Parathyroid adenoma (tissue), 2 donors: ENCODE measurements around the gene LYRM2.

Source experiments
- H2AFZ ChIP-seq: fragments of 300-600 bp; sonication (generic); one replicate; pipeline ENCODE4 v1.7.0; 2017; ENCODE audit warnings: antibody characterized with exemption, mild to moderate bottlenecking
- H3K27ac ChIP-seq: fragments of 300-600 bp; sonication (generic); one replicate; pipeline ENCODE4 v1.7.0; 2017
- H3K27me3 ChIP-seq: fragments of 300-600 bp; sonication (generic); one replicate; pipeline ENCODE4 v1.7.0; 2017; ENCODE audit warnings: low read length; ENCODE audit not compliant: control insufficient read depth, insufficient read depth
- H3K36me3 ChIP-seq: fragments of 300-600 bp; sonication (generic); one replicate; pipeline ENCODE4 v1.7.0; 2017; ENCODE audit warnings: low read length; ENCODE audit not compliant: control insufficient read depth, insufficient read depth
- H3K4me1 ChIP-seq: fragments of 300-600 bp; sonication (generic); one replicate; pipeline ENCODE4 v1.7.0; 2017; ENCODE audit warnings: control low read depth
- H3K4me2 ChIP-seq: fragments of 300-600 bp; sonication (generic); one replicate; pipeline ENCODE4 v1.7.0; 2017; ENCODE audit warnings: low read length
- H3K4me3 ChIP-seq: fragments of 300-600 bp; sonication (generic); one replicate; pipeline ENCODE4 v1.7.0; 2017; ENCODE audit warnings: low read depth, low read length
- H3K79me2 ChIP-seq: fragments of 300-600 bp; sonication (generic); one replicate; pipeline ENCODE4 v1.7.0; 2017; ENCODE audit warnings: control low read depth
- H3K9ac ChIP-seq: fragments of 300-600 bp; sonication (generic); one replicate; pipeline ENCODE4 v1.7.0; 2017; ENCODE audit warnings: mild to moderate bottlenecking
- H3K9me3 ChIP-seq: fragments of 300-600 bp; sonication (generic); one replicate; pipeline ENCODE4 v1.7.0; 2017; ENCODE audit warnings: low read length; ENCODE audit not compliant: control insufficient read depth
- TF ChIP-seq, protein P1 (sequence below): fragments of 300-600 bp; sonication (generic); IDR thresholded peaks from one replicate; pipeline ENCODE4 v1.7.0; 2017; ENCODE audit warnings: antibody characterized with exemption, mild to moderate bottlenecking
- donor health status: primary hyperparathyroidism.

LYRM2 gene

DNA sequence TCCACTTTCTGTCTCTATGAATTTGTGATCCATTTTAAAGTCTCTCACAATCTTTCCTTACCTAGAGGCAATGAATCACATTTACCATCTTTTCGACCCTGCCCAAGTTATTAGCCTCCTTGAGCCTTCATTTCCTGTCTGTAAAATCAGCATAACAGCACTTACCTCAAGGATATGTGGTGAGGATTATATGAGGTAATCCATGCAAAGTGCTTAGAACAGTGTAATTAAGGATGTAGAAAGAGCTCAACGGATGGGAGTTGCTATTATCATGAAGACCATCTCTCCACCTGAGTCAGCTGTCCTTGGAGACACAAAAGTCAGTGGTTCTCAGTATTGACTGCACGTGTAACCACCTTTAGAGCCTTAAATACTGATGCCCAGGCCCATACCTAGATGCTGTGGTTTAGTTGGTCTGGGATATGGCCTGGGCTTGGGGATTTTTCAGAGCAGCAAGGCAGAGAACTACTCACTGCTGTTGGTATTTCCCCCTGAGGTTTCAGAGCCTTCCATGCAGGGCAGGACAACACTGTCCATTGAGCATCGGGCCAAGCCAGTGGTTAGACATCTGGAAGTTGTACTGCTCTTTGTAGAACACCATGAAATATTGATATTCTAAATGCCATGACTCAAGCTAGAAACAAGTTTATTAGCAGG lies 55.8 kb downstream of the LYRM2 start:
- Histone ChIP-seq H3K4me2 (no peak overlapping the region), H3K4me1 (no peaks in the 10 kb centered on the region), H3K27ac (no peak overlapping the region), H2AFZ (no peak overlapping the region), H3K36me3 (no peaks in the 10 kb centered on the region), H3K79me2 (no peaks in the 10 kb centered on the region), H3K9me3 (no peaks in the 10 kb centered on the region), H3K27me3 (no peaks in the 10 kb centered on the region), H3K4me3 (no peak overlapping the region), H3K9ac (no peak overlapping the region)
- TF ChIP-seq, protein P1, sequence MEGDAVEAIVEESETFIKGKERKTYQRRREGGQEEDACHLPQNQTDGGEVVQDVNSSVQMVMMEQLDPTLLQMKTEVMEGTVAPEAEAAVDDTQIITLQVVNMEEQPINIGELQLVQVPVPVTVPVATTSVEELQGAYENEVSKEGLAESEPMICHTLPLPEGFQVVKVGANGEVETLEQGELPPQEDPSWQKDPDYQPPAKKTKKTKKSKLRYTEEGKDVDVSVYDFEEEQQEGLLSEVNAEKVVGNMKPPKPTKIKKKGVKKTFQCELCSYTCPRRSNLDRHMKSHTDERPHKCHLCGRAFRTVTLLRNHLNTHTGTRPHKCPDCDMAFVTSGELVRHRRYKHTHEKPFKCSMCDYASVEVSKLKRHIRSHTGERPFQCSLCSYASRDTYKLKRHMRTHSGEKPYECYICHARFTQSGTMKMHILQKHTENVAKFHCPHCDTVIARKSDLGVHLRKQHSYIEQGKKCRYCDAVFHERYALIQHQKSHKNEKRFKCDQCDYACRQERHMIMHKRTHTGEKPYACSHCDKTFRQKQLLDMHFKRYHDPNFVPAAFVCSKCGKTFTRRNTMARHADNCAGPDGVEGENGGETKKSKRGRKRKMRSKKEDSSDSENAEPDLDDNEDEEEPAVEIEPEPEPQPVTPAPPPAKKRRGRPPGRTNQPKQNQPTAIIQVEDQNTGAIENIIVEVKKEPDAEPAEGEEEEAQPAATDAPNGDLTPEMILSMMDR = no peak

DNA sequence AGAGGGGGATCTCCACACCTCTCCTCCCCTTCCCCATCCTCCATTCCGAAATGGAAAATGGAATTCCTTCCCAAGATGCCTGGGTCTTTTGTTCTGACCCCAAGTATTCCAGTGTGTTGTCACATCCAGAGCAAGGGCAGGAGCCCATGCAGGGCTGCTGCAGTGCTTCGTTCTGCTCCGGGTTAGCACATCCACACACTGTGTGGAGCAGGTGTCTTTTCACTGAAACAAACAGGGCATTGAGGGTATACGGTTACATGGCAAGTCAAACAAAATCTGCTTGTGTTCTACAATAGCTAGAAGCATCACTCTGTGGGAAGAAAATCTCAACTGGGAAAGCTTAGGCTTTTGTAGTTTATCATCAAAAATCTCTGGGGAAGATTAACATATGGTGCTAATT lies 56.9 kb downstream of the LYRM2 start:
- TF ChIP-seq, protein P1 = no peak

DNA sequence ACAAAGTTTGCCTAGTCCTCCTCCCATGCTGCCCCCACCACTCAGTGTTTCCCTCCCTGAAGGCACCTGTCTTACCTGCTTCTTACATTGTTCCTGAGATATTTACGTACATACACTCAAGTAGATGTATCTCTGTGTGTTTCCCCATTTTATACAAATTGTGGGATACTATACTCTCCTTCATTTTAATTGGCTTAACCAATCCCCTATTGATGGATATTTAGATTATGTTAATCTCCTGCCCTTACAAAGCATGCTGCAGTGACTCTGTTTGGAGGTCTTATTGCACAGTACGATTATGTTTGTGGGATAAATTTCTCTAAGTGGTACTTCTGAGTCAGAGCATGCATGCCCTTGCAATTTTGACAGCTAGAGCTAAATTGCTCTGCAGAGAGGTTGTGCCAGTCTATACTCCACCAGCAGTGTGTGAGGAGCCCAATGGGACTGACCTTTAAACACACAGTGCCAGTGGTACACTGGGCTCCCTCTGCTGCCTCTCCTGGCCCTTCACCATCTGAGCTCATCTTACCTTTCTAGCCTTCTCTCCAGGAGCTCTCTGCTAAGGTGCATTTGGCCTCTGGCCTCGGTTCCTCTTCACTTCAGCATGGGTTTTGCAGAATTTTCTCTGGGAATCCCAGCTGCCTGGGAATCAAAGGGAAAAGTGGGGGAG lies 57.4 kb downstream of the LYRM2 start:
- no peak overlapping the region for H3K27ac ChIP-seq
- no peak overlapping the region for H3K4me2 ChIP-seq
- H3K9me3 ChIP-seq = no peaks in the 10 kb centered on the region
- H3K9ac ChIP-seq = no peak overlapping the region
- H3K27me3 ChIP-seq = no peaks in the 10 kb centered on the region
- TF ChIP-seq, protein P1 = no peak
- H3K79me2 ChIP-seq = no peaks in the 10 kb centered on the region
- no peak overlapping the region for H2AFZ ChIP-seq
- H3K4me3 ChIP-seq = no peak overlapping the region
- H3K36me3 ChIP-seq = no peaks in the 10 kb centered on the region
- no peaks in the 10 kb centered on the region for H3K4me1 ChIP-seq

More for the DNA sequence above, 56.9 kb downstream of the LYRM2 start:
- Histone ChIP-seq H3K36me3 (no peaks in the 10 kb centered on the region), H3K4me1 (no peaks in the 10 kb centered on the region), H3K4me3 (no peak overlapping the region), H3K4me2 (no peak overlapping the region), H2AFZ (no peak overlapping the region), H3K27me3 (no peaks in the 10 kb centered on the region), H3K27ac (no peak overlapping the region), H3K9ac (no peak overlapping the region), H3K79me2 (no peaks in the 10 kb centered on the region), H3K9me3 (no peaks in the 10 kb centered on the region)

DNA sequence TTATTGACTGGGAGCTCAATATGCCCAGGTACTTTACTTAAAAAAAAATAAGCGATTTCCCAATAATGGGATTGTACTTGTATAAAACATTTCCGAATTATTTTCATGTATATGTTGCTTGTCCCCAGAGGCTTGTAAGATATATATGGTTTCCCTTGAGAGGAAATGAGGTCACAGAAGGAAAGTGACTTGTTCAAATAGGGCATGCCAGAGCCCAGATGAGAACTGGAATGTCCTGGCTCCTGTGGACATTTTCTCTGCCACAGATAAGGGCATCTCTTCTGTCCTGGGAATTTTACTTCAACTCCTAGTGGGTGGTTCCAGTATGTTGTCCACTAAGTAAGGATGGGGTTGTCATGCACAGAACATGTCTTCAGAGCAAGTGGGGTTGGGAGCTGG lies 63.0 kb downstream of the LYRM2 start:
- Histone ChIP-seq H3K4me3 (no peak overlapping the region), H3K4me2 (no peak overlapping the region), H2AFZ (no peak overlapping the region), H3K36me3 (no peaks in the 10 kb centered on the region), H3K79me2 (no peaks in the 10 kb centered on the region), H3K9me3 (no peaks in the 10 kb centered on the region), H3K27ac (no peak overlapping the region), H3K4me1 (no peaks in the 10 kb centered on the region), H3K9ac (no peak overlapping the region), H3K27me3 (no peaks in the 10 kb centered on the region)
- TF ChIP-seq, protein P1 = no peak
